ENCODE data around the gene EOMES.

The EOMES gene

GRCh38 chr3:27717200-27717852 lies 4.8 kb downstream of the EOMES start:
- H4K20me1 ChIP-seq (ENCODE audit: control insufficient read depth, insufficient read depth, low read depth, low read length), result no peaks in the 10 kb centered on the region
- no peaks in the 10 kb centered on the region for H3K79me2 ChIP-seq (ENCODE audit: control insufficient read depth, low read length)
- H3K4me3 ChIP-seq (ENCODE audit: low read length), result no peak overlapping the region
- H3K36me3 ChIP-seq (ENCODE audit: control insufficient read depth, low read length), result no peaks in the 10 kb centered on the region
- TF ChIP-seq CTCF (IDR thresholded peaks at IDR 0.05; ENCODE audit: low read depth, low read length, poor library complexity, severe bottlenecking), result no peak
- no peak for TF ChIP-seq EZH2phosphoT487 (IDR thresholded peaks at IDR 0.05; ENCODE audit: borderline replicate concordance, low read length)
- no peaks in the 10 kb centered on the region for H3K9me2 ChIP-seq (replicated peaks; ENCODE audit: control insufficient read depth, low read length)
- H3K4me1 ChIP-seq (ENCODE audit: control insufficient read depth, low read length), result no peaks in the 10 kb centered on the region
- H3K9me3 ChIP-seq (ENCODE audit: control insufficient read depth, insufficient read depth, low read length), result no peaks in the 10 kb centered on the region
- no peak overlapping the region for H3K27ac ChIP-seq (ENCODE audit: low read depth, low read length)
- no peaks in the 10 kb centered on the region for H3F3A ChIP-seq (ENCODE audit: control insufficient read depth, insufficient read depth)
- peaks cover 37% of the 10 kb centered on the region for H3K27me3 ChIP-seq (ENCODE audit: control insufficient read depth, low read length)
- no peak overlapping the region for H3K4me2 ChIP-seq (ENCODE audit: low read length)

- no peak overlapping the region for H3K4me3 ChIP-seq (ENCODE audit: low read length)
- H3K27me3 ChIP-seq (ENCODE audit: control insufficient read depth, low read length), result peaks cover 39% of the 10 kb centered on the region
- no peaks in the 10 kb centered on the region for H4K20me1 ChIP-seq (ENCODE audit: control insufficient read depth, insufficient read depth, low read depth, low read length)
- H3K4me2 ChIP-seq (ENCODE audit: low read length), result no peak overlapping the region
- no peaks in the 10 kb centered on the region for H3K4me1 ChIP-seq (ENCODE audit: control insufficient read depth, low read length)
- H3K79me2 ChIP-seq (ENCODE audit: control insufficient read depth, low read length), result no peaks in the 10 kb centered on the region
- no peaks in the 10 kb centered on the region for H3K9me2 ChIP-seq (replicated peaks; ENCODE audit: control insufficient read depth, low read length)
- no peaks in the 10 kb centered on the region for H3F3A ChIP-seq (ENCODE audit: control insufficient read depth, insufficient read depth)
- H3K9me3 ChIP-seq (ENCODE audit: control insufficient read depth, insufficient read depth, low read length), result no peaks in the 10 kb centered on the region
- no peaks in the 10 kb centered on the region for H3K36me3 ChIP-seq (ENCODE audit: control insufficient read depth, low read length)
- TF ChIP-seq CTCF (IDR thresholded peaks at IDR 0.05; ENCODE audit: low read depth, low read length, poor library complexity, severe bottlenecking) (no peak), EZH2phosphoT487 (IDR thresholded peaks at IDR 0.05; ENCODE audit: borderline replicate concordance, low read length) (no peak)
- H3K27ac ChIP-seq (ENCODE audit: low read depth, low read length), result no peak overlapping the region
Observed at GRCh38 chr3:27716309-27716708, 5.8 kb downstream of the EOMES start.

GRCh38 chr3:27715863-27716262 lies 6.3 kb downstream of the EOMES start:
- H3F3A ChIP-seq (ENCODE audit: control insufficient read depth, insufficient read depth), result no peaks in the 10 kb centered on the region
- no peak overlapping the region for H3K4me2 ChIP-seq (ENCODE audit: low read length)
- no peaks in the 10 kb centered on the region for H3K4me1 ChIP-seq (ENCODE audit: control insufficient read depth, low read length)
- peaks cover 37% of the 10 kb centered on the region for H3K27me3 ChIP-seq (ENCODE audit: control insufficient read depth, low read length)
- no peaks in the 10 kb centered on the region for H3K36me3 ChIP-seq (ENCODE audit: control insufficient read depth, low read length)
- H4K20me1 ChIP-seq (ENCODE audit: control insufficient read depth, insufficient read depth, low read depth, low read length), result no peaks in the 10 kb centered on the region
- H3K79me2 ChIP-seq (ENCODE audit: control insufficient read depth, low read length), result no peaks in the 10 kb centered on the region
- no peaks in the 10 kb centered on the region for H3K9me2 ChIP-seq (replicated peaks; ENCODE audit: control insufficient read depth, low read length)
- H3K27ac ChIP-seq (ENCODE audit: low read depth, low read length), result no peak overlapping the region
- no peak overlapping the region for H3K4me3 ChIP-seq (ENCODE audit: low read length)
- no peaks in the 10 kb centered on the region for H3K9me3 ChIP-seq (ENCODE audit: control insufficient read depth, insufficient read depth, low read length)
- TF ChIP-seq EZH2phosphoT487 (IDR thresholded peaks at IDR 0.05; ENCODE audit: borderline replicate concordance, low read length), result no peak
- no peak for TF ChIP-seq CTCF (IDR thresholded peaks at IDR 0.05; ENCODE audit: low read depth, low read length, poor library complexity, severe bottlenecking)

All from DOHH2 (cell line).